ENCODE data around the gene SFI1. TPM values are rescaled to one million over a fixed set of nuclear protein-coding genes. Genes with fewer than 3 reads are reported as not detected.

SFI1 gene
- total RNA-seq, 1 donor from 2014 or later: 9.0 TPM

- TF ChIP-seq CTCF (IDR thresholded peaks at IDR 0.05; ENCODE audit: insufficient read depth, low read length, severe bottlenecking): no peak
- Histone ChIP-seq H3K36me3 (ENCODE audit: control insufficient read depth, insufficient read depth, low read length) (peaks cover 28% of the 10 kb centered on the region), H3K27me3 (ENCODE audit: control insufficient read depth, insufficient read depth, low read length) (no peaks in the 10 kb centered on the region), H3K4me3 (ENCODE audit: low read depth, low read length) (no peak overlapping the region)
- FAIRE-seq (peak; percentile 52), DNase-seq (ENCODE audit: low read depth) (no peak)
Observed at GRCh38 chr22:31616315-31616980, 120.1 kb downstream of the SFI1 start.

- Histone ChIP-seq H3K36me3 (ENCODE audit: control insufficient read depth, insufficient read depth, low read length) (peaks cover 34% of the 10 kb centered on the region), H3K27me3 (ENCODE audit: control insufficient read depth, insufficient read depth, low read length) (no peaks in the 10 kb centered on the region), H3K4me3 (ENCODE audit: low read depth, low read length) (no peak overlapping the region)
- DNase-seq (ENCODE audit: low read depth): no peak
- FAIRE-seq: no peak
- no peak for TF ChIP-seq CTCF (IDR thresholded peaks at IDR 0.05; ENCODE audit: insufficient read depth, low read length, severe bottlenecking)
Observed at GRCh38 chr22:31618057-31618456, 121.7 kb downstream of the SFI1 start.

GRCh38 chr22:31618471-31619176 lies 122.3 kb downstream of the SFI1 start:
- H3K36me3 ChIP-seq (ENCODE audit: control insufficient read depth, insufficient read depth, low read length): peaks cover 34% of the 10 kb centered on the region
- no peak for TF ChIP-seq CTCF (IDR thresholded peaks at IDR 0.05; ENCODE audit: insufficient read depth, low read length, severe bottlenecking)
- no peak for FAIRE-seq

GRCh38 chr22:31619611-31620300 lies 123.4 kb downstream of the SFI1 start:
- FAIRE-seq (no peak), DNase-seq (ENCODE audit: low read depth) (no peak)
- no peak for TF ChIP-seq CTCF (IDR thresholded peaks at IDR 0.05; ENCODE audit: insufficient read depth, low read length, severe bottlenecking)
- H3K27me3 ChIP-seq (ENCODE audit: control insufficient read depth, insufficient read depth, low read length): no peaks in the 10 kb centered on the region
- peaks cover 34% of the 10 kb centered on the region for H3K36me3 ChIP-seq (ENCODE audit: control insufficient read depth, insufficient read depth, low read length)
- no peak overlapping the region for H3K4me3 ChIP-seq (ENCODE audit: low read depth, low read length)

More at GRCh38 chr22:31618471-31619176, 122.3 kb downstream of the SFI1 start:
- no peak for DNase-seq (ENCODE audit: low read depth)
- Histone ChIP-seq H3K27me3 (ENCODE audit: control insufficient read depth, insufficient read depth, low read length) (no peaks in the 10 kb centered on the region), H3K4me3 (ENCODE audit: low read depth, low read length) (no peak overlapping the region)

GRCh38 chr22:31620756-31621480 lies 124.6 kb downstream of the SFI1 start:
- H3K27me3 ChIP-seq (ENCODE audit: control insufficient read depth, insufficient read depth, low read length): no peaks in the 10 kb centered on the region
- no peak for DNase-seq (ENCODE audit: low read depth)
- H3K36me3 ChIP-seq (ENCODE audit: control insufficient read depth, insufficient read depth, low read length): peaks cover 37% of the 10 kb centered on the region
- no peak for TF ChIP-seq CTCF (IDR thresholded peaks at IDR 0.05; ENCODE audit: insufficient read depth, low read length, severe bottlenecking)
- no peak for FAIRE-seq
- no peak overlapping the region for H3K4me3 ChIP-seq (ENCODE audit: low read depth, low read length)

All from bronchial epithelial cell (primary cell).